IMR-90 (cell line): Measurements from ENCODE around the gene KCNK5.

Experiments
- POLR2A ChIP-seq: IDR thresholded peaks from 2 replicates; pipeline ENCODE4 v1.6.1; 2012; ENCODE audit warnings: mild to moderate bottlenecking, low read depth, low read length
- RAD21 ChIP-seq: IDR thresholded peaks from 2 replicates; pipeline ENCODE4 v1.6.1; 2012; ENCODE audit warnings: low read length, improper control_type of control experiment
- RFX5 ChIP-seq: IDR thresholded peaks from 2 replicates; pipeline ENCODE4 v1.8.0; 2012; ENCODE audit warnings: low read depth, mild to moderate bottlenecking, low read length, moderate library complexity
- TF ChIP-seq, protein P1 (sequence below): conservative IDR thresholded peaks from 2 replicates; pipeline ENCODE4 v1.5.1; 2012; ENCODE audit warnings: mild to moderate bottlenecking, low read depth, low read length, improper control_type of control experiment

DNA sequence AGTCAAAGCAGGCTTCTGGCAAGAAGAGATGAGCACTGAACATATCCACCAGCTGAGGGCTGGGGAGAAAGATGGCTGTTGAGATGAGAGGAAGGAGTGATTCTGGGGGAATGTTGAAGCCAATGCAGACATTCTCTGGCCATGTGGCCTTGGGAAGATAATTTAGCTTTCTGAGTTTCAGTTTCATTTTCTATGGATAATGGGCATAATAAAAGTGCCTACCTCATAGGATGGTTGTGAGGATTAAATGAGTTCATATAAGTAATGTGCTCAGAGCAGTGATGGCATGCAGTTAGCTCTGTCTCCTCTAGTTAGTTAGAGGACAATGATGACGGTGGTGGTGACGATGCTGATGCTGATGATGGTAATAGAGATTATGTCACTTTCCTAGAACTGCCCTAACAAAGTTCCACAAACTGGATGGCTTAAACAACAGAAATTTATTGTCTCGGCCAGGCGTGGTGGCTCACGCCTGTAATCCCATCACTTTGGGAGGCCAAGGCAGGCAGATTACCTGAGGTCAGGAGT, 18.5 kb upstream of the KCNK5 start:
- TF ChIP-seq, protein P1, sequence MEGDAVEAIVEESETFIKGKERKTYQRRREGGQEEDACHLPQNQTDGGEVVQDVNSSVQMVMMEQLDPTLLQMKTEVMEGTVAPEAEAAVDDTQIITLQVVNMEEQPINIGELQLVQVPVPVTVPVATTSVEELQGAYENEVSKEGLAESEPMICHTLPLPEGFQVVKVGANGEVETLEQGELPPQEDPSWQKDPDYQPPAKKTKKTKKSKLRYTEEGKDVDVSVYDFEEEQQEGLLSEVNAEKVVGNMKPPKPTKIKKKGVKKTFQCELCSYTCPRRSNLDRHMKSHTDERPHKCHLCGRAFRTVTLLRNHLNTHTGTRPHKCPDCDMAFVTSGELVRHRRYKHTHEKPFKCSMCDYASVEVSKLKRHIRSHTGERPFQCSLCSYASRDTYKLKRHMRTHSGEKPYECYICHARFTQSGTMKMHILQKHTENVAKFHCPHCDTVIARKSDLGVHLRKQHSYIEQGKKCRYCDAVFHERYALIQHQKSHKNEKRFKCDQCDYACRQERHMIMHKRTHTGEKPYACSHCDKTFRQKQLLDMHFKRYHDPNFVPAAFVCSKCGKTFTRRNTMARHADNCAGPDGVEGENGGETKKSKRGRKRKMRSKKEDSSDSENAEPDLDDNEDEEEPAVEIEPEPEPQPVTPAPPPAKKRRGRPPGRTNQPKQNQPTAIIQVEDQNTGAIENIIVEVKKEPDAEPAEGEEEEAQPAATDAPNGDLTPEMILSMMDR: no peak
- TF ChIP-seq RAD21 (no peak), RFX5 (no peak), POLR2A (no peak)
